GM18526 (cell line): Measurements from ENCODE around the gene NOL8.

Source experiments
- POLR2A ChIP-seq: IDR thresholded peaks from 3 replicates; pipeline ENCODE4 v1.6.1; 2011; ENCODE audit not compliant: insufficient read length; ENCODE audit errors: extremely low read depth

NOL8 gene

GRCh38 chr9:92327283-92327850, 2.2 kb upstream of the NOL8 start:
- TF ChIP-seq POLR2A, result no peak

- TF ChIP-seq POLR2A, result no peak
Observed at GRCh38 chr9:92325991-92326500, 896 bp upstream of the NOL8 start.

DNA sequence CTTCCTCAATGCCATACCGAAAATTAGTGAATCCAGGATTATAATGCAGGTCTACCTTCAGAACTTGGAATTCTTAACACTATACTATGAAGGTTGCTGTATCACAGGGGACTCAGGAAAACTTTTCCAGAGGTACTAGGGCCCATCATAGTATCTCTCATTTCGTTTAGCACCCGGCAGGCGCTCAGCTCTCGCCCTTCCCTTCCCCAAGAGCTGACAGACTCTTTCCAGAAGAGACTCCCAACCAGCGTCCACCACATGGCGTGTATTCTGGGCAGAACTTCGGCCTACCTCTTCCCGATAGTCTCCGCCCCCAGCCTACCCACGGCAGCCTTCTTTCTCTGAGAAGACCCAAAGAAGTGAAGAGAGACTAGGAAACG, 271 bp downstream of the NOL8 start:
- TF ChIP-seq POLR2A, result no peak

DNA sequence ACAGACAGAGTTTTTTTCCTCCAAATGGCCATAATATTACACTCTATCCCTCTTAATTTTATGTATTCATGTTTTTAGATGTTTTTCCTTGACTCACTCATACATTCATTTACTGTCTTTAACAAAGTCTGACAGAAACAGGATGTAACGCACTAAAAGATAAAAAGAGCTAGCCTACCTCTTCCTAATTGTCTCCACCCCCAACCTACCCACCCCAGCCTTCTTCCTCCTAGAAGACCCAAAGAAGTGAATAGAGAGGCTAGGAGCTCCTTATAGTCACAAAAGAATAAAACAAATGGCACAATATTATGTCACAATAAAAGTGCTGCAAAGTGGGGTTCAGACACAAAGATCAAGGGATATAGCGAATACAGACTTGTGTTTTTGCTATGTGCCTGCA, 719 bp downstream of the NOL8 start:
- no peak for TF ChIP-seq POLR2A

DNA sequence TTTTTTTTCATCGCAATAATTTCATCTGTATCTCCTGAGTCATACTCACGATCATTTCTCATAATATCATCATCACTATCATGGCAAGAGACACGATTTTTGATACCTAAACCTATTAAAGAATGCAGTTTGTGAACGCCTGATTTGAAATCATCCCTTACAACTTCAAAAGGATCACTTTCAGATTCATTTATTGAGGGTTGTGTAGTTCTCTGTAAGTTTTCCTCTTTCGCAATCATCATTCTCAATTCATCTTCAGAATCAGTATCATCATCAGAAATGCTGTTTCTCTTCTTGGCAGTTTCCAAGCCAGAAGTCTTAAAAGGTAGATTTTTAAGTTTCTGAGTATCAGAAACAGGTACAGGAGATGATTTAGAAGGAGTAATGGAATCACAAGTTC, 9.7 kb downstream of the NOL8 start:
- TF ChIP-seq POLR2A, result no peak

GRCh38 chr9:92313624-92314012, 11.5 kb downstream of the NOL8 start:
- TF ChIP-seq POLR2A, result no peak

GRCh38 chr9:92312887-92313623, 12.1 kb downstream of the NOL8 start:
- TF ChIP-seq POLR2A, result no peak

DNA sequence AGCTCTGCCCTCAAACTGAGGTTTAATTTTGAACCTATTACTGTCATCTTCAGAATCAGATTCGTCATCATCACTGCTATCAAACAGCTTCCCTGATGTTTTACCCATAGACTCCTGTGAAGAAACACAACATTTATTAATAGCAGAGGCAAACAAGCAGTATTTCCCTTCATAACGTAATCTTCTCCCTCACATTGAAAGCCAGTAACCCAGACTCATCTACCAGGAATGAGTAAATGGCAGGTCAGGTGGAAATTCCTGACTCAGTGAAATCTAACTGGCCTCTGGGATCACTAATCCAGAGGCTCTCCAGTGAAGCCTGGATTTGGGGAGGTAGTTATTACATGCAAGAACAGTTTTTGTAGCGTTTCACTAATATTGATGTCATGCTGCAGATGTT, 14.6 kb downstream of the NOL8 start:
- no peak for TF ChIP-seq POLR2A

DNA sequence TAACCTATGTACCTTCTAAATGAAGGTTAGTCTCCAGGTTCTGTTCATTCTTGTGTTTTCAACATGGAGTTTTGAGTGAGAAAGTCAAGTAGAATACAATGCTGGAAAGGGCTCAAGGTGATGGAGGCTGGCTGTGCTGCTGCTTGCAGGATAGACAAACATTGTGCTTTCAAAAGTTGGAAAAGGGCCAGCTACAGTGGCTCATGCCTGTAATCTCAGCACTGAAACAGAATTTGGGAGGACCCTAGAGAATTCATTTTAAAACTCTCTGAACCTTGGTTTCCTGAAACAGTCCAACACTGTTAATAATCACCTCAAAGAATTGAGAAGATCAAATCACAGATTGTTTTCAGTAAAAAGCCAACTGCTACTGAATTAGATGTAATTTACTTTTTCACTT, 16.3 kb downstream of the NOL8 start:
- no peak for TF ChIP-seq POLR2A

DNA sequence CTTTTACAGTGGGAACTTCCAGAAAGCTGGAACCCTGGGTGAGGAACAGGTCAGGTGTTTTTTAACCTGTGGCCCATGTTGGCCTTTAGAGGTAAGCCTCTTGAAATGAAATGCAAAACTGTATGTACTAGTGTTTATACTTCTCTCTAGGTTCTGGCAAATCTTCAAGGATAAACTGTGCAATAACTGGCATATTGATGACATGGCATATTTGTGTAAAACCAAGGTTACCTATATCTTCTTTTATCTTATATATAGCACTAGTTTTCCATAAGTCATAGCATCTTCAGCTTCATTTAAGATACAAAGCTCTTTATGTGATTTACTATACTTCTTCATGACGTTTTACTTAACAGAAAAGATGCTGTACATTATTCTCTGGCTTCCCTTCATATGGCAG, 24.2 kb downstream of the NOL8 start:
- TF ChIP-seq POLR2A, result no peak

DNA sequence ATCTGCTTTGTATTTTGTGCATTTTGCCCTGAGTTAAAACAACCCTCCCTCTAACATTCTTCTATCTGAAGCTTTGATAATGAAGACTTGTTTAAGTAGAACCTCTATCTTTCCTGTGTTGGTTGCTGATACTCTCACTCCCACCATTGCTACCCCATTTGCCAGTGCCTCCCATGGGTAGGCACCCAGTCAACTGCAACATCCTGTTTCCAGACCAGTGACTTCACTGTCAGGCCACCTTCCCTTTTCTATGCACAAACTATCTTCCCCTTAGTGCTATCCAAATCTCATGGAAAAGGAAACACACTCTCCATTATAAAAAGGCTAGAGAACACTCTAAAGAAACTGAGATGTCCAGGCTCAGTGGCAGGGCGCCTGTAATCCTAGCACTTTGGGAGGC, 26.0 kb downstream of the NOL8 start:
- TF ChIP-seq POLR2A, result no peak

GRCh38 chr9:92298036-92298435, 27.1 kb downstream of the NOL8 start:
- TF ChIP-seq POLR2A, result no peak

- TF ChIP-seq POLR2A, result no peak
Observed at GRCh38 chr9:92297611-92298010, 27.5 kb downstream of the NOL8 start.

- no peak for TF ChIP-seq POLR2A
Observed at GRCh38 chr9:92295827-92296258, 29.3 kb downstream of the NOL8 start.

DNA sequence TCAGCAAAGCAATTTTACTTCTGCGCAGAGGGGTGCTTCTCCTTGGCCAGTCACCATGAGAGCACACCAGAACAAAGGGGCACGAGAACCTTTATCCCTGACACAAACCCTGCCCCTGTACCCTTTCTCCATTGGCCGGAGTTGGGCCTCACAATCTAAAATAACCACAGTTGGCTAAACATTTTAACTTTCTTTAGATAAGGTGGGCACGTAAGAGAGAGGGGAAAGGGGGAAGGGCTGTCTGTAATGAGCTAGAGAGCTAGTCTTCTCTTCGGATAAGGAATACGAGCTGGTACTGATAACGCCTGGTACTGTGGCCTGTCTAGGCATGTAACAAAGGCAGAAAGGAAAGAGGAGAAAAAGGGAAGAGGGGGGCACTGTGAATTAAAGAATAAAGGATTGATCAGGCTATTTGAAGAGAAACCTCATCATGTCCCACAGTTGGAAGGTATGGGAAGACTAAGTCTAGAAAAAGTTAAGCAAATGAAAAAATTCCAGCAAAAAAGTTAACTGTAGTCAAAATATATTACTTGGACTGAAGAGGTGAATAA, 29.8 kb downstream of the NOL8 start:
- TF ChIP-seq POLR2A, result no peak

GRCh38 chr9:92294297-92294676, 30.9 kb downstream of the NOL8 start:
- no peak for TF ChIP-seq POLR2A
